Measurements from ENCODE around the gene HLA-DMA. TPM values are rescaled to one million over a fixed set of nuclear protein-coding genes. Genes with fewer than 3 reads are reported as not detected.
A peak's percentile ranks its signal among the peaks of the same experiment; 100 is the strongest.

Gene HLA-DMA
- total RNA-seq, 2 donors from 2014 or later: 9.2 to 15.4 TPM

DNA sequence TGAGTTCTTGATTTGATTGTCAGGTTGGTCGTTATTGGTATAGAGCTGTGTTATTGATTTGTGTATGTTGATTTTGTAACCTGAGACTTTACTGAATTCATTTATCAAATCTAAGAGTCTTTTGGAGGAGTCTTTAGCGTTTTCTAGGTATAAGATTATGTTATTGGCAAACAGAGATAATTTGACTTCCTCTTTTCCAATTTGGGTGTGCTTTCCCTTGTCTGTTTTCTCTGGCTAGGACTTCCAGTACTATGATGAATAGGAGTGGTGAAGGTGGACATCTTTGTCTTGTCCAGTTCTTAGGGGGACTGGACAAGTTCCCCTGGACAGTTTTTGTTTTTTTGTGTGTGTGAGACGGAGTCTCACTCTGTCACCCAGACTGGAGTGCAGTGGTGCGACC lies 39.1 kb upstream of the HLA-DMA start:
- H3K9me3 ChIP-seq: no peaks in the 10 kb centered on the region
- no peak for TF ChIP-seq CTCF (IDR thresholded peaks at IDR 0.05)
- no peaks in the 10 kb centered on the region for H3K27me3 ChIP-seq
- H3K36me3 ChIP-seq: no peaks in the 10 kb centered on the region
- no peaks in the 10 kb centered on the region for H3K4me1 ChIP-seq
- no peak overlapping the region for H3K27ac ChIP-seq
- no peak for DNase-seq (ENCODE audit: low spot score)
- H3K4me3 ChIP-seq: no peak overlapping the region

DNA sequence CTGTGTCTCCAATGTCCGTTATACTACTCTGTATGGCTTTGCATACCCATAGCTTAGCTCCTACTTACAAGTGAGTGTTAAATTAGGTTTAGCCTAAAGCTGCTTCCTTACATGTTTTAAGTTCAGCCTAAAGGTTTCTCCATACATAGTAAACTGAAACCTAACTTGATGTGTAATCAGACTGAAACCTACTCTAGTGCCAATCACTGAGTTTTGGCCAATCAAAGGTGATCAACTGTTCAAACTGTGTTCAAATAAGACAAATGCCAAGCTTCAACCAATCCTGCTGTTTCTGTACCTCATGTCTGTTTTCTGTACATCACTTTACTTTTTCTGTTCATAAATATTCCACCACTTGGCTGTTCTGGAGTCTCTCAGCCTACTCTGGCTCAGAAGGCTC lies 36.5 kb upstream of the HLA-DMA start:
- peaks cover 0 to 4% of the 10 kb centered on the region in 2 donors for H3K4me1 ChIP-seq
- no peak for DNase-seq (ENCODE audit: low spot score)
- H3K4me3 ChIP-seq: no peak overlapping the region
- no peaks in the 10 kb centered on the region for H3K9me3 ChIP-seq
- H3K27me3 ChIP-seq: no peaks in the 10 kb centered on the region
- no peak for TF ChIP-seq CTCF (IDR thresholded peaks at IDR 0.05)
- no peaks in the 10 kb centered on the region for H3K36me3 ChIP-seq
- H3K27ac ChIP-seq: no peak overlapping the region

DNA sequence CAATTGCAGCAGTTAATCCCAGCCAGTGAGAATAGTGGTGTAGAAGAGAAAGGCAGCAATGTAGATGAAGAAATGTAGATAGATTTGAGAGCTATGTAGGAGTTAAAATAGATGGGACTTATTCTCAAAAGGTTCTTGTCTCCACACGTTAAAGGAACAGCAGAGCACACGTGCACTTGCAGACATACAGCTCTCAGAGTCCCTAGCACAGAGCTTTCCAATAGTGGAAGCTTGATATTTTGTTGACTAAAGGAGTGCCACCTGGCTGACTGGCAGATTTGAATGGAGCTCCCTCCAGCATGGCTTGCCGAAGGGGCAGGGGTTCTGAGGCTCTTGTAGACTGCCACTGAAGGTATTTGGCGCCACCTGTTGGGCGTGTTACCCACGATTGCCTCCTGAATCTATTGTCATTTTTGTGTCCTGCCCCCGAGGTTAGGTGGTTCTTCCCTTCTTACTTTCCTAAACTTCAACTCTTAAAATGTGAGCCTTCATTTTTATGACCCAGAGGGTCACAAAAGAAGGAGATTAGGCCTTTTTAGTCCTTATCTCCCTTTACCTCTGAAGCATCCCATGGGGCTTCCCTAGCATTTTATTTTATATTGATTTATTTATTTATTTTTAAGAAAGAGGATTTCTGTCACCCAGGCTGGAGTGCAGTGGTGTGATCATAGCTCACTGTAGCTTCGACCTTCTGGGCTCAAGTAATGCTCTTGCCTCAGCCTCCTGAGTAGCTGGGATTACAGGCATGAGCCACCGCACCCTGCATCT lies 31.9 kb upstream of the HLA-DMA start:
- peak; percentile 95 for DNase-seq (ENCODE audit: low spot score)
- peaks cover 21% of the 10 kb centered on the region for H3K36me3 ChIP-seq
- H3K4me3 ChIP-seq: no peak overlapping the region
- H3K9me3 ChIP-seq: no peaks in the 10 kb centered on the region
- no peak overlapping the region for H3K27ac ChIP-seq
- TF ChIP-seq CTCF (IDR thresholded peaks at IDR 0.05): peak; percentile 78 to 94
- H3K4me1 ChIP-seq: peaks cover 0 to 14% of the 10 kb centered on the region in 2 donors
- H3K27me3 ChIP-seq: no peaks in the 10 kb centered on the region

DNA sequence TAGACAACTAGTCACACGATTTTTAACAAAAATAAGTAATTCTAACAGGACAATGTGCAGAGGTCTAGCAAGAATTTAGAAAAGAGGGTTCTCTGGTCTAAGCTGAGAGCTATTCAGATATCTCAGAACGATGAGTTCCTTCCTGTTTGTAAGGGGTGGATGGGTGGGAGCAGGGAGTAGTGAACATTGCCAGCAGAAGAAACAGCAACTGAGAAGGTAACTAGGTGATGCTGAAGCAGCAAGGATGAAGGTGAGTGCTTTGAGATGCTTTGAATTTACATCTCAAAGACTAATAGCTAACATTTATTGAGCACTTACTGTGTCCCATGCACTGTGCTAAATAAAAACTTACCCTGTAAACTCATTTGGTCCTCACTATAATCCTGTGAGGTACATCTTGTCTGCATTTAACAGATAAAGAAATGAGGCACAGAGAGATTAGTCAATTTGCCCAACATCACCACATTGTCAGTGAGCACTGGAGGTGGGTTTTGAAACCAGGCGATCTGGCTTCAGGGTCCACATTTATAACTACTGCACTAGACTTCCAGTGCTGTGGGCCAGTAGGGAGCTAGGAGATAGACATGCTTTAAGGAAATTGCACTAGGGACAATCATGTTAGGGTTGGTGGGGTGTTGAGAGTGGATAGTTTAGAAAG lies 31.2 kb upstream of the HLA-DMA start:
- H3K36me3 ChIP-seq: peaks cover 28% of the 10 kb centered on the region
- H3K4me1 ChIP-seq: peaks cover 0 to 14% of the 10 kb centered on the region in 2 donors
- no peak for DNase-seq (ENCODE audit: low spot score)
- H3K27me3 ChIP-seq: no peaks in the 10 kb centered on the region
- H3K4me3 ChIP-seq: no peak overlapping the region
- no peak overlapping the region for H3K27ac ChIP-seq
- TF ChIP-seq CTCF (IDR thresholded peaks at IDR 0.05): no peak
- no peaks in the 10 kb centered on the region for H3K9me3 ChIP-seq

DNA sequence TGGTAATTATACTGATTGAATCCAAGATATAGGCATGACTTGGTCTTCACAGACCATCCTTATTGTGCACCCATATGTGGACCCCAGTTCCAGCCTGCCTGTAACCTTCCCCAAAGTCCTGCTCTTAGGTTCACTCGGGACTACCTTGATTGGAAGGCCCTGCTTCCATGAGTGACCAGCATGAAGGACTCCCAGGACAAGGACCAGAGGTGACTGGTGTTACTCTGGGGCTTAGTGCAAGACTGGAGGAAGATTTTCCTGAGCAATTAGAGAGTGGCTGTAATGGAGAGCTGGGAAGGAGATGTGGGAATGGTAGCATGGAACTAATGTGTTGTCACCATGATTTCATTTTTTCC lies 30.6 kb upstream of the HLA-DMA start:
- TF ChIP-seq CTCF (IDR thresholded peaks at IDR 0.05): no peak
- no peaks in the 10 kb centered on the region for H3K9me3 ChIP-seq
- H3K36me3 ChIP-seq: peaks cover 34% of the 10 kb centered on the region
- DNase-seq (ENCODE audit: low spot score): no peak
- no peak overlapping the region for H3K27ac ChIP-seq
- no peaks in the 10 kb centered on the region for H3K27me3 ChIP-seq
- peaks cover 0 to 14% of the 10 kb centered on the region in 2 donors for H3K4me1 ChIP-seq
- no peak overlapping the region for H3K4me3 ChIP-seq
